GM10266 (cell line): ENCODE measurements around the gene CD6.
A peak's percentile ranks its signal among the peaks of the same experiment; 100 is the strongest.

Source experiments
- DNase-seq: peaks from one replicate; pipeline ENCODE4 v3.0.0; 2012; ENCODE audit errors: extremely low spot score
- TF ChIP-seq, protein P1 (sequence below): IDR thresholded peaks from 2 replicates; pipeline ENCODE4 v1.5.1; 2012; ENCODE audit warnings: mild to moderate bottlenecking, low read depth; ENCODE audit not compliant: control insufficient read depth, insufficient read depth; ENCODE audit errors: missing control alignments

CD6 gene

GRCh38 chr11:60984636-60985035, 13.2 kb downstream of the CD6 start:
- TF ChIP-seq, protein P1, sequence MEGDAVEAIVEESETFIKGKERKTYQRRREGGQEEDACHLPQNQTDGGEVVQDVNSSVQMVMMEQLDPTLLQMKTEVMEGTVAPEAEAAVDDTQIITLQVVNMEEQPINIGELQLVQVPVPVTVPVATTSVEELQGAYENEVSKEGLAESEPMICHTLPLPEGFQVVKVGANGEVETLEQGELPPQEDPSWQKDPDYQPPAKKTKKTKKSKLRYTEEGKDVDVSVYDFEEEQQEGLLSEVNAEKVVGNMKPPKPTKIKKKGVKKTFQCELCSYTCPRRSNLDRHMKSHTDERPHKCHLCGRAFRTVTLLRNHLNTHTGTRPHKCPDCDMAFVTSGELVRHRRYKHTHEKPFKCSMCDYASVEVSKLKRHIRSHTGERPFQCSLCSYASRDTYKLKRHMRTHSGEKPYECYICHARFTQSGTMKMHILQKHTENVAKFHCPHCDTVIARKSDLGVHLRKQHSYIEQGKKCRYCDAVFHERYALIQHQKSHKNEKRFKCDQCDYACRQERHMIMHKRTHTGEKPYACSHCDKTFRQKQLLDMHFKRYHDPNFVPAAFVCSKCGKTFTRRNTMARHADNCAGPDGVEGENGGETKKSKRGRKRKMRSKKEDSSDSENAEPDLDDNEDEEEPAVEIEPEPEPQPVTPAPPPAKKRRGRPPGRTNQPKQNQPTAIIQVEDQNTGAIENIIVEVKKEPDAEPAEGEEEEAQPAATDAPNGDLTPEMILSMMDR = no peak
- DNase-seq = no peak

- TF ChIP-seq, protein P1 = no peak
Measured at GRCh38 chr11:60985501-60985900, 14.0 kb downstream of the CD6 start.

GRCh38 chr11:60985991-60986915, 14.8 kb downstream of the CD6 start:
- TF ChIP-seq, protein P1 = no peak
- DNase-seq = peak; percentile 36

More at GRCh38 chr11:60985501-60985900, 14.0 kb downstream of the CD6 start:
- no peak for DNase-seq

GRCh38 chr11:60987577-60988277, 16.2 kb downstream of the CD6 start:
- TF ChIP-seq, protein P1 = no peak

GRCh38 chr11:60988658-60989057, 17.2 kb downstream of the CD6 start:
- no peak for DNase-seq
- TF ChIP-seq, protein P1 = no peak

More at GRCh38 chr11:60987577-60988277, 16.2 kb downstream of the CD6 start:
- no peak for DNase-seq

- TF ChIP-seq, protein P1 = no peak
- DNase-seq = no peak
Measured at GRCh38 chr11:60989093-60989650, 17.7 kb downstream of the CD6 start.

DNA sequence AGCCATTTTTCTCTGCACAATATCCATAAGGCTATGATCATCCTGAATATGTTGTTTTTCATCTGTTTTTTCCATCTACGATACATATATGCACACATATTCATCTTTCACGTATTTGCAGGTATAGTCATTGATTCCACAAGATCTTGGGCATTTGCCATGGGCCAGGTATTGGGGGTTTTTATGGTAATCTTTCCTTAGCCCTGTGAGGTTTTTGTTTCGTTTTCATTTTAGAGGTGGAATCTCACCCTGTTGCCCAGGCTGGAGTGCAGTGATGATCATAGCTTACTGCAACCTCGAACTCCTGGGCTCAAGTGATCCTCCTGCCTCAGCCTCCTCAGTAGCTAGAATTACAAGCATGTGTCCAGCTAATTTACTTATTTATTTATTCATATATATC, 20.0 kb downstream of the CD6 start:
- DNase-seq = no peak
- TF ChIP-seq, protein P1 = no peak
